Measurements from ENCODE around the gene FRAS1.
"Not testable (repeated sequence)": the region's sequence is repeated elsewhere in the genome, so short reads cannot be mapped to it uniquely, and the experiment has no call there.

FRAS1 gene

GRCh38 chr4:78293348-78293747, 236.2 kb downstream of the FRAS1 start:
- DNase-seq: no peak

GRCh38 chr4:78293821-78294301, 236.7 kb downstream of the FRAS1 start:
- no peak for DNase-seq

- no peak for DNase-seq
Observed at GRCh38 chr4:78296261-78296660, 239.1 kb downstream of the FRAS1 start.

GRCh38 chr4:78297116-78297800, 240.1 kb downstream of the FRAS1 start:
- no peak for DNase-seq

- no peak for DNase-seq
Observed at GRCh38 chr4:78298618-78299017, 241.5 kb downstream of the FRAS1 start.

- no peak for DNase-seq
Observed at GRCh38 chr4:78299565-78299972, 242.4 kb downstream of the FRAS1 start.

- not testable (repeated sequence) for DNase-seq
Observed at GRCh38 chr4:78307263-78307662, 250.1 kb downstream of the FRAS1 start.

GRCh38 chr4:78308517-78308916, 251.4 kb downstream of the FRAS1 start:
- DNase-seq: no peak

- DNase-seq: no peak
Observed at GRCh38 chr4:78309352-78309751, 252.2 kb downstream of the FRAS1 start.

- no peak for DNase-seq
Observed at GRCh38 chr4:78310007-78310739, 253.1 kb downstream of the FRAS1 start.

- no peak for DNase-seq
Observed at GRCh38 chr4:78310740-78311115, 253.6 kb downstream of the FRAS1 start.

- DNase-seq: no peak
Observed at GRCh38 chr4:78311306-78311705, 254.2 kb downstream of the FRAS1 start.

- DNase-seq: no peak
Observed at GRCh38 chr4:78312989-78313753, 256.0 kb downstream of the FRAS1 start.

GRCh38 chr4:78313754-78314120, 256.6 kb downstream of the FRAS1 start:
- no peak for DNase-seq

- no peak for DNase-seq
Observed at GRCh38 chr4:78318126-78318525, 261.0 kb downstream of the FRAS1 start.

GRCh38 chr4:78320349-78320935, 263.3 kb downstream of the FRAS1 start:
- peak; percentile 14 for DNase-seq

- no peak for DNase-seq
Observed at GRCh38 chr4:78322032-78322431, 264.9 kb downstream of the FRAS1 start.

- no peak for DNase-seq
Observed at GRCh38 chr4:78323439-78323838, 266.3 kb downstream of the FRAS1 start.

- DNase-seq: no peak
Observed at GRCh38 chr4:78324625-78325024, 267.5 kb downstream of the FRAS1 start.

- no peak for DNase-seq
Observed at GRCh38 chr4:78325271-78326157, 268.4 kb downstream of the FRAS1 start.

GRCh38 chr4:78328591-78328990, 271.5 kb downstream of the FRAS1 start:
- DNase-seq: not testable (repeated sequence)

- DNase-seq: no peak
Observed at GRCh38 chr4:78331186-78331585, 274.1 kb downstream of the FRAS1 start.
